Ishikawa (cell line): ENCODE data around the gene APLN.

Source experiments
- CEBPB ChIP-seq: IDR thresholded peaks from 2 replicates; pipeline ENCODE4 v1.6.1; 2012
- CREB1 ChIP-seq: IDR thresholded peaks from 2 replicates; pipeline ENCODE4 v1.6.1; 2012; ENCODE audit warnings: low read depth
- EGR1 ChIP-seq: IDR thresholded peaks from 2 replicates; pipeline ENCODE4 v1.6.1; 2012
- EP300 ChIP-seq: IDR thresholded peaks from 2 replicates; pipeline ENCODE4 v1.6.1; 2012; ENCODE audit warnings: borderline replicate concordance
- FOXM1 ChIP-seq: IDR thresholded peaks from 2 replicates; pipeline ENCODE4 v1.6.1; 2012; ENCODE audit warnings: low read depth, borderline replicate concordance
- NFIC ChIP-seq: IDR thresholded peaks from 2 replicates; pipeline ENCODE4 v1.6.1; 2012
- RAD21 ChIP-seq: IDR thresholded peaks from 2 replicates; pipeline ENCODE4 v1.6.1; 2012; ENCODE audit warnings: low read depth
- REST ChIP-seq: IDR thresholded peaks from 2 replicates; pipeline ENCODE4 v1.6.1; 2012; ENCODE audit warnings: low read depth, mild to moderate bottlenecking
- TAF1 ChIP-seq: IDR thresholded peaks from 2 replicates; pipeline ENCODE4 v1.6.1; 2012; ENCODE audit warnings: low read depth, mild to moderate bottlenecking
- TCF12 ChIP-seq: IDR thresholded peaks from 2 replicates; pipeline ENCODE4 v1.6.1; 2012; ENCODE audit warnings: low read depth
- TEAD4 ChIP-seq: IDR thresholded peaks from 2 replicates; pipeline ENCODE4 v1.6.1; 2012
- USF1 ChIP-seq: IDR thresholded peaks from 2 replicates; pipeline ENCODE4 v1.6.1; 2012
- YY1 ChIP-seq: IDR thresholded peaks from 2 replicates; pipeline ENCODE4 v1.6.1; 2012; ENCODE audit warnings: low read depth
- ZBTB7A ChIP-seq: IDR thresholded peaks from 2 replicates; pipeline ENCODE4 v1.6.1; 2012; ENCODE audit warnings: low read depth
- TF ChIP-seq, protein P1 (sequence below): IDR thresholded peaks from 2 replicates; pipeline ENCODE4 v1.6.1; 2012

APLN gene

GRCh38 chrX:129697204-129697829, 42.6 kb upstream of the APLN start:
- TF ChIP-seq EP300 (no peak), USF1 (no peak), CEBPB (no peak), TAF1 (no peak), NFIC (no peak), REST (no peak), FOXM1 (no peak), RAD21 (no peak), CREB1 (no peak), TCF12 (no peak), TEAD4 (no peak), ZBTB7A (no peak), EGR1 (no peak), YY1 (no peak)
- TF ChIP-seq, protein P1, sequence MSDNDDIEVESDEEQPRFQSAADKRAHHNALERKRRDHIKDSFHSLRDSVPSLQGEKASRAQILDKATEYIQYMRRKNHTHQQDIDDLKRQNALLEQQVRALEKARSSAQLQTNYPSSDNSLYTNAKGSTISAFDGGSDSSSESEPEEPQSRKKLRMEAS, result no peak

- TF ChIP-seq EGR1, result no peak
- no peak for TF ChIP-seq REST
- TF ChIP-seq FOXM1, result no peak
- TF ChIP-seq, protein P1, result no peak
- no peak for TF ChIP-seq CEBPB
- TF ChIP-seq EP300, result no peak
- no peak for TF ChIP-seq NFIC
- TF ChIP-seq USF1, result no peak
- TF ChIP-seq CREB1, result no peak
- no peak for TF ChIP-seq YY1
- TF ChIP-seq ZBTB7A, result no peak
- no peak for TF ChIP-seq TAF1
- TF ChIP-seq TEAD4, result no peak
- TF ChIP-seq RAD21, result no peak
- no peak for TF ChIP-seq TCF12
Measured at GRCh38 chrX:129696463-129697155, 41.9 kb upstream of the APLN start.

GRCh38 chrX:129695937-129696336, 41.2 kb upstream of the APLN start:
- TF ChIP-seq NFIC, result no peak
- no peak for TF ChIP-seq CEBPB
- no peak for TF ChIP-seq REST
- TF ChIP-seq TCF12, result no peak
- TF ChIP-seq ZBTB7A, result no peak
- no peak for TF ChIP-seq CREB1
- no peak for TF ChIP-seq RAD21
- TF ChIP-seq USF1, result no peak
- TF ChIP-seq EGR1, result no peak
- TF ChIP-seq, protein P1, result no peak
- TF ChIP-seq TEAD4, result no peak
- TF ChIP-seq EP300, result no peak
- TF ChIP-seq YY1, result no peak
- TF ChIP-seq TAF1, result no peak
- TF ChIP-seq FOXM1, result no peak
